Effector CD4-positive, alpha-beta T cell (primary cell): ENCODE measurements around the gene ITGA3.

Source experiments
- DNase-seq: peaks from one replicate; pipeline ENCODE4 v3.0.0-alpha.2; 2020

ITGA3 gene

DNA sequence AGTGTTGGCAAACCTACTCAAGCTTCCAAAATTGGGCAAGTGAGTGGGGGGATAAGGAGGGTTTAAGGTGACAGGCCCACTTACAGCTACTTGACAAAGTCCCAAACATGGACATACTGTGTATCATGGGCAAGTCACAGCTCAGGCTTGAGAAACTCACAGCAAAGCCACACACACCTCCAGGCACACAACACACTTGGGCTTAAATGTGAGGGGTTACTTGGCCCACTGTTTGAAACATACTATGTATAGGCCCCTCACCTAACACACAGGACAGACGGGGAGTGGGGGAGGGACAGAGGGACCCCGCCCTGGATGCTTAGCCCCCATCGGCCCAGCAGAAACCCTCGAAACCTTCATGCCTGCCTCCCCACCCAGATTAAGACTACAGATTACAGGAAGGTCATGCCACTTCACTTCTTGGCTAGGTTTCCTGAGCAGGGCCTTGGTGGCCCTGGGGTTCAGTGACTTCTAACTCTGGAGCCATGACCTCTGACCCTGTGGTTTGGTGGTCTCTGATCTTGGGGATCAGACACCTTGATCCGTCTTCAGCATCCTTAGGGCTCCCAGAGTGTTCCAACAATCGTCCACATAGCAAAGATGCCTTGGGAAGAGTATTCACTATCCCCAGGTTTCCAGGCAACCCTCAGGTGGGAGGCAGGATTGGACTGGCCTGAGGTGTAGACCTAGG lies 76.3 kb downstream of the ITGA3 start:
- no peak for DNase-seq

- DNase-seq = no peak
Measured at GRCh38 chr17:50133028-50133768, 77.3 kb downstream of the ITGA3 start.

GRCh38 chr17:50133769-50134099 lies 77.8 kb downstream of the ITGA3 start:
- no peak for DNase-seq

- DNase-seq = no peak
Measured at GRCh38 chr17:50134206-50135110, 78.5 kb downstream of the ITGA3 start.

DNA sequence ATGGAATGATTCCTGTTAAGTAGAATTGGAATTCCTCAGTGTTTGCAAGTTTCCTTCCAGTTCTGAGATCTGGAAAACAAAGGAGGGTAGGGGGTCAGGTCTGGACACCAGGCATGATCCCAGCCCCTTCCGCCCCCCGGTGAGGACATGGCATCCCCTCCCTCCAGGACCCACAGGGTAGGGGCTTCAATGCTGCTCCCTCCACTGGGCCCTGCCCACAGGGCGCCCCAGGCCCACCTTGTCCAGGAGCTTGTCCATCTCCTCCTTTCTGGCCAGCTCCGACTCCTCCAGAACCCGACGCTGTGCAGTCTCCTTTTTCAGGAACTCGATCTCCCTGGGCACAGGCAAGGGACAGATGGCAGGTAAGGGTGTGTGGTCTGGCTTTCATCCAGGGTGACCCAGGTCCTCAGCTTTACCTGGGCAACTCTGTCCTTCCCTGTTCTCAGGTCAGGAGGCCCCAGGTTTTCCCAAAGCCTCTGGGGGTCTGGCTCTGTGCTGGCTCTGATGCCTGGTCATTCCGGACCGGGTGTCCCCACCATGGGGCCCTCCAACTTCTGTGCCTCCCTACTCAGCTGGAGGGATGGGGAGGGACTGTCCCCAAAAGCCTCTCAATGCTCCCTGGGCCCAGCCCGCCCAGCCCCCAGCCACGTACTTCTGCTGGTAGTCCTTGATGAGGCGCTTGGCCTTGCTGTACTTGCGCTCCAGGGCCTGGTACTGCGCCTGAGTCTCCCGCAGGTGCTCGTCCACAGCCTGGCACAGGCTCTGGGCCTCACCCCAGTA lies 79.6 kb downstream of the ITGA3 start:
- no peak for DNase-seq

DNA sequence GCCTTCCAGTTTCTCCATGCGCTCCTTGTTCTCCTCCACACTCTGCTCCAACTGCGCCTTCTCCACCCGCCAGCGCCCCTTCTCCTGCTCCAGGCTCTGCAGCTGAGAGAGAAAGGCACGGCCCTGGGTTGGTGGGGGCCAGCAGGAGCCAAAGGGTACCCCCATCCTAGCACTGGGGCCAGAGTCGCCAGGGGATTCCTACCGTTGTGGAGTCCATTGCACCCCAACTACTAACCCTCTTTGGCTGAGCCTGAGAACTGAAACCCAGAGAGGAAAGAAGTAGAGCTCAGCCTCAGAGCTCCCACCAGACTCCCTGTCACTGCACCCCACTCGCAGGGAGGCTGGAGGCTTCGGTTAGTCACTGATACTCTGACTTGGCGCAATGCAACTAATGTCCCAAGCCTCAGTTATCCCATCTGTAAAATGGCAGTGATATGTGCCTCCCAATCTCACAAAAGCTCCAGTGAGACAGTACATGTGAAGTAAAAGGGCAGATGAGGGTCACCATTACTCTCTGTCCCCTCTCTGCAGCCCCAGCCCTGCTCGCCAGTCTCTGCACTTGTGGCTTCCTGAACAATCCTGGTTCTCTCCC lies 80.3 kb downstream of the ITGA3 start:
- DNase-seq = no peak

DNA sequence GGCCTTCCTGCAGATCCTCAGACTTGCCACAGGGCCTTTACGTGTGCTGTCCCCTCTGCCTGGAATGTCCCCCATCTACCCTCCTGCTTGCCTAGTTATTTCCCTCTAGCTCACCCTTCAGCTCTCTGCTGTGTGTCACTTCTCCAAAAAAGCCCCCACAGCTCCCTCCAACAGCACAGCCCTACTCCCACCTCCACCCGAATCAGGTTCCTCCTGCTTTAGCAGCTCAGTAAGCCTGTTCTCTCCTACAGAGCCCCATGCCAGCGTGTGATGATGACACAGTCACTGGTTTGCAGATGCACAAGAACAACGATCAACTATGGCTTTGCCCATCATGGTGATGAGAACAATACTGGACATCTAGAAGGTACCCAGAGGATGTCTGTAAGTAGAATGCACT lies 81.1 kb downstream of the ITGA3 start:
- no peak for DNase-seq

DNA sequence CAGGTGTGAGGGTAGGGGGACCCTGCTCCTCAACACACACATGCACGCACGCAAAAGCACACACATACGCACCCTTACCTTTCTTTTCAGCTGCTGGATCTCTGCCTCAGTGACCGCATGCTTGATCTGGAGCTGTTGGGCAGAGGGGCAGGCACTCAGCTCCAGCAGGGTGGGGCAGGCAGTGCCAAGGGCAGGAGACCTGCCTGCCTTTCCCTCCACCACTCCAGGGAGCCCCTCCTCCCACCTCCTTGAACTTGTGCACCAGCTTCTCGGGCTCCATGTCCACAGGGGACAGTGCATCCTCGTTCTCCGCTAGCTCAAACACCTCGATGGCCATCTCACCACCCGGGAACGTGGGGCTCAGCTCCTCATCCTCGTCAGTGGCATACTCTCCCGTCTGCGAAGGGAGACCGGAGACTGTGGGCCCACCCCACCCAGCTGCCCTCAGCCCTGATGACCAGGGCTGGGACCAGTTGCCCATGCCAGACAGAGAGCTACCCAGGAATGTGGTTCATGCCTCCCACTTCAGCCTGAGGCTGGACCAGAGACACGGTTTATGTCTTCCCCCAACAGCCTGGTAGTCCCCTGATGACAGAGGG lies 83.4 kb downstream of the ITGA3 start:
- no peak for DNase-seq
